Sigmoid colon (tissue), 3 donors: ENCODE data around the gene RECK.

Experiments used
- POLR2A ChIP-seq, 2 donors: fragments of 450-650 bp; IDR thresholded peaks; one replicate each; pipeline ENCODE4 v1.6.1; 2016; ENCODE audit warnings: antibody characterized with exemption in 2 of 2, mild to moderate bottlenecking in 2 of 2, moderate library complexity in 2 of 2
- TF ChIP-seq, protein P1 (sequence below), 4 experiments: fragments of 450-650 bp in 3 of 4; fragments of 200-600 bp in 1 of 4; IDR thresholded peaks; one replicate each; pipeline ENCODE4 v1.5.1; 2016 to 2019; ENCODE audit warnings: antibody characterized with exemption in 4 of 4, mild to moderate bottlenecking in 3 of 4, moderate library complexity in 2 of 4

DNA sequence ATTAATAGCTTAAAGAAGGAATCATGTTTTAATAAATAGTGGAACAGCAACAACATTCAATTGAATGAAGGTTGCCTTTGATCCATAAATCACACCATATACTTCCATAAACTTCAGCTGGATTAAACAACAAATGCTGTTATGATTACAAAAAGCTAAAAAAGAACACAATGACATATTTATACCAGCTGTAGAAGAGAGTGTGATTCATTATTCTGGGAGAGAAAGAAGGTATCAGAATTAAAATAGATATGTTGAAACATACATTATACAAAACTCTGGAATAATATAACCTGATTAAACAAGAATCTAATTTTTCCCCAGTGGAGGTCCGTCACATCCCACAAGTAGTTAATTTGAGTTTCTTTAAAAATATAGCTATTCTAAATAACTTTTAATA is 7.5 kb upstream of the RECK start:
- TF ChIP-seq, protein P1, sequence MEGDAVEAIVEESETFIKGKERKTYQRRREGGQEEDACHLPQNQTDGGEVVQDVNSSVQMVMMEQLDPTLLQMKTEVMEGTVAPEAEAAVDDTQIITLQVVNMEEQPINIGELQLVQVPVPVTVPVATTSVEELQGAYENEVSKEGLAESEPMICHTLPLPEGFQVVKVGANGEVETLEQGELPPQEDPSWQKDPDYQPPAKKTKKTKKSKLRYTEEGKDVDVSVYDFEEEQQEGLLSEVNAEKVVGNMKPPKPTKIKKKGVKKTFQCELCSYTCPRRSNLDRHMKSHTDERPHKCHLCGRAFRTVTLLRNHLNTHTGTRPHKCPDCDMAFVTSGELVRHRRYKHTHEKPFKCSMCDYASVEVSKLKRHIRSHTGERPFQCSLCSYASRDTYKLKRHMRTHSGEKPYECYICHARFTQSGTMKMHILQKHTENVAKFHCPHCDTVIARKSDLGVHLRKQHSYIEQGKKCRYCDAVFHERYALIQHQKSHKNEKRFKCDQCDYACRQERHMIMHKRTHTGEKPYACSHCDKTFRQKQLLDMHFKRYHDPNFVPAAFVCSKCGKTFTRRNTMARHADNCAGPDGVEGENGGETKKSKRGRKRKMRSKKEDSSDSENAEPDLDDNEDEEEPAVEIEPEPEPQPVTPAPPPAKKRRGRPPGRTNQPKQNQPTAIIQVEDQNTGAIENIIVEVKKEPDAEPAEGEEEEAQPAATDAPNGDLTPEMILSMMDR (IDR thresholded peaks at IDR 0.05), result no peak
- TF ChIP-seq POLR2A (IDR thresholded peaks at IDR 0.05), result no peak
